ENCODE measurements around the gene EIF3L. TPM values are rescaled to one million over a fixed set of nuclear protein-coding genes. Genes with fewer than 3 reads are reported as not detected.

The EIF3L gene
- total RNA-seq, 2 experiments from 2014 or later: 656 to 664 TPM

DNA sequence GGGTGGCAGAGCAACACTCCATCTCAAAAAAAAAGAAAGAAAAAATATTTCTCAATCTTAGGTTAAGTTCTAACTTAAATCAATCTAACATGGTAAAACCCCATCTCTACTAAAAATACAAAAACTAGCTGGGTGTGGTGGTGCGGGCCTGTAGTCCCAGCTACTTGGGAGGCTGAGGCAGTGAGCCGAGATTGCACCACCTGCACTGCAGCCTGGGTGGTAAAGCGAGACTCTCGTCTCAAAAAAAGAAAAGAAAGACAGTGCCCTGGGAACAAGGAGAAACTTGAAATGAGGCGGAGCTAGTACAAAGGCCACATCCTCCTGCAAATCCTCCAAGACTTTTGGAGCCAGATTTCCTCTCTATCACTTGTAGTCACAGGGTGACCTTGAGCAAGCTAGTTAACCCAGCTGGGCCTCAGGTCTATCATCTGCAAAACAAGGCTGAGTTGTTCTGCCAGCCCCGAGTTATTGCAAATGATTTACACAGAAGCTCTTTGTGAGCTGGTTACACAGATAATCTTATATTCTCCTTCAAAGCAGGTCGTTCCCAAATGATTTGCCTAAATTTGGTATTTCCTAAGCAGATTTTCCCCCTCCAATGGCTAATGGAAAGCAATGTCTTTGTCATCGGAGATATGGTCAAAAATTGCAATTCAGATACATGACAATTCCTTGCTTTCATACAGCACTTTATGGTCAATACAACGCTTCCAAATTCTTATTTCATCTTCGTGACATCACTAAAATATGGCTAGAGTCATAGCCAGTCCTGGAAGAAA is 7.0 kb upstream of the EIF3L start:
- DNase-seq: no peak
- POLR2A ChIA-PET: interaction anchor here (0.8 kb wide), 1 partner anchor 37 kb away, joined by 3 read pairs; no protein-coding TSS in a partner anchor
- intact Hi-C loops (cut with micrococcal nuclease): loop anchor here (5.0 to 10.0 kb wide), 3 partner anchors 167 to 663 kb away; partner anchors contain the start of genes DDX17, GGA1 and LGALS1
- H3K27me3 Mint-ChIP-seq: no peaks in the 10 kb centered on the region
- H3K36me3 Mint-ChIP-seq: peaks cover 9% of the 10 kb centered on the region
- H3K27ac Mint-ChIP-seq: no peak overlapping the region
- H3K4me1 Mint-ChIP-seq (ENCODE audit: low read depth): peaks cover 19% of the 10 kb centered on the region
- H3K4me3 Mint-ChIP-seq: peak overlapping the region; percentile 64
- no peaks in the 10 kb centered on the region for H3K9me3 Mint-ChIP-seq
- CTCF ChIA-PET: interaction anchor here (0.8 to 3.2 kb wide), 3 partner anchors 20 to 25 kb away, joined by 3 to 25 read pairs (median 7); no protein-coding TSS in a partner anchor

DNA sequence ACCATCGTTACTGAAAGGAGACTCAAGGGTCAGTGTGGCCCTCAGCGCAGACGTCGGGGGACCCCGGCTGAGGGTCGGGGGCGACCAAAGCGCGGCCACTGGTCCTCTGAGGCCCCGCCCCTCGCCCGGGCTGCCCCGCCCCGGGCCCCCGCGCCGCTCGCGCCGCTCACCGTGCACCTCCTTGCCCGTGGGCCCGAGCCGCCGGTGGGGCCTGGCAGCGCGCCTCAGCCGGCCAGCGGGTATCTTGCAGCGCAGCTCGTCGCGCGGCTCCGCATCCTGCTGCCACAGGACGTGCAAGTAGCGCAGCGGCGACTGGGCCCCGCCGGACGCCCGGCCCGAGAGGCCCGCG is 5.5 kb upstream of the EIF3L start:
- intact Hi-C loops (cut with micrococcal nuclease): loop anchor here (2.0 to 10.0 kb wide), 4 partner anchors 37 to 661 kb away; partner anchors contain the start of genes DDX17, GCAT, GGA1 and LGALS1
- Mint-ChIP-seq H3K36me3 (peaks cover 13% of the 10 kb centered on the region), H3K27ac (peak overlapping the region; percentile 87), H3K4me3 (peak overlapping the region; percentile 84), H3K9me3 (no peaks in the 10 kb centered on the region), H3K27me3 (no peaks in the 10 kb centered on the region), H3K4me1 (ENCODE audit: low read depth) (peaks cover 26% of the 10 kb centered on the region)
- peak; percentile 60 for DNase-seq
- ChIA-PET CTCF (interaction anchor here (0.6 to 3.2 kb wide), 7 partner anchors 14 to 806 kb away, joined by 3 to 25 read pairs (median 4); partner anchors contain the start of gene GCAT), POLR2A (interaction anchor here (0.6 to 1.7 kb wide), 11 partner anchors 10 to 337 kb away, joined by 3 to 8 read pairs (median 4); partner anchors contain the start of genes C22orf23, GCAT and POLR2F)

DNA sequence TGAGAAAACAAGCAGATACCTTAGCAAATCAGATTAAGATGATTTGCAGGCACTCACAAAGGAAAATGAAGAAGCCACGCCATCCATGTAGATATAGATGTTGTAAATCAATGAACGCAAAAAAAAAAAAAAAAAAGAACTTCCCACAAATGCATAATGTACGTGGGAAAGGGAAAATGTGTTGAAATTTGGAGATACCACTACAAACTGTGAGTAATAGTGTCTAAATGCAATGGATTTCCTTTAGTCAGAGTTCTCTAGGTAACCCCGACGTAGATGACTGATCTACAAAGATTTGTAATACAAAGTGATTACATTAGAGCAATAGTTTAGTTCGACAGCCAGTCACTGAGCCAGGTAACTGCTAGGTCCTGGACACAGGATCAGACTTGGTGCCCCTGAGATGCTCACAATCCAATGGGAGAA is 4.3 kb upstream of the EIF3L start:
- H3K4me3 Mint-ChIP-seq: peak overlapping the region; percentile 74
- peak overlapping the region; percentile 69 for H3K27ac Mint-ChIP-seq
- H3K27me3 Mint-ChIP-seq: no peaks in the 10 kb centered on the region
- peaks cover 31% of the 10 kb centered on the region for H3K4me1 Mint-ChIP-seq (ENCODE audit: low read depth)
- ChIA-PET CTCF (interaction anchor here (0.7 to 2.8 kb wide), 3 partner anchors 13 to 159 kb away, joined by 3 to 19 read pairs (median 4); no protein-coding TSS in a partner anchor), POLR2A (interaction anchor here (0.6 to 1.7 kb wide), 5 partner anchors 19 to 1471 kb away, joined by 3 to 8 read pairs (median 6); partner anchors contain the start of genes C22orf23, GCAT and POLR2F)
- no peaks in the 10 kb centered on the region for H3K9me3 Mint-ChIP-seq
- intact Hi-C loops (cut with micrococcal nuclease): loop anchor here (2.0 to 10.0 kb wide), 4 partner anchors 38 to 660 kb away; partner anchors contain the start of genes DDX17, GCAT, GGA1 and LGALS1
- DNase-seq: no peak
- H3K36me3 Mint-ChIP-seq: peaks cover 21% of the 10 kb centered on the region

DNA sequence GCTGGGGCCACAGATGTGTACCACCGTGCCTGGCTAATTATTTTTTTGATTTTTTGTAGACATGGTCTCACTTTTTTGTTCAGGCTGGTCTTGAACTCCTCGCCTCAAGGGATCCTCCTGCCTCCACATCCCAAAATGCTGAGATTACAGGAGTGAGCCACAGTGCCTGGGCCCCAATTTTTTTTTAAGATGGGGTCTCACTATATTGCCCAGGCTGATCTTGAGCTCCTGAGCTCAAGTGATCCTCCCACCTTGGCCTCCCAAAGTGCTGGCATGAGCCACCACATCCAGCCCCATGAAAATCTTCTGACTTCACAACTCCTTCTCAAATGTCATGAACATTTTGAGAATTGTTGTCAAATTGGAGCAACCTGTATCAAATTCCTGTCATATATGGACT is 2.8 kb upstream of the EIF3L start:
- ChIA-PET CTCF (no interaction called here), POLR2A (no interaction called here)
- peaks cover 30% of the 10 kb centered on the region for H3K36me3 Mint-ChIP-seq
- no peak for DNase-seq
- H3K27ac Mint-ChIP-seq: no peak overlapping the region
- H3K27me3 Mint-ChIP-seq: no peaks in the 10 kb centered on the region
- H3K4me3 Mint-ChIP-seq: no peak overlapping the region
- H3K9me3 Mint-ChIP-seq: no peaks in the 10 kb centered on the region
- H3K4me1 Mint-ChIP-seq (ENCODE audit: low read depth): peaks cover 40% of the 10 kb centered on the region
- intact Hi-C loops (cut with micrococcal nuclease): loop anchor here (10.0 kb wide), 2 partner anchors 172 to 658 kb away; partner anchors contain the start of genes DDX17 and LGALS1

DNA sequence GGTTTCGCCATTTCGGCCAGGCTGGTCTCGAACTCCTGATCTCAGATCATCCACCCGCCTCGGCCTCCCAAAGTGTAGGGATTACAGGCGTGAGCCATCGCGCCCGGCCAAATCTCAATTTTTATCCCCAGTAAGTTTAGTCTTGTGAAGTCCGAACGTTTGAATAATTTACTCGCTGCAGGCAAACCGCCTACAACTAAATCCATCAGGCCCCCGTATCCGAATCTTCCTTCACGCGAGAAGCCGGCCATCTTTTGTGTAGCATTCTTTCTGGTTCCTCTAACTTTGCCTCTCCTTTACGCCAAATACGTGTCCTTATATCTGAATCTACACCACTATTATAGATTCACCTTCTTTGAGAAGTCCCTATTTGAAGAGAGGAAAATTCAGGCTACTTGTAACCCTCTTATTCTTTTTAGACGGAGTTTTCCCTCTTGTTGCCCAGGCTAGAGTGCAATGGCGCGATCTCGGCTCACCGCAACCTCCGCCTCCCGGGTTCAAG is 581 bp upstream of the EIF3L start:
- peak overlapping the region; percentile 93 for H3K27ac Mint-ChIP-seq
- no peaks in the 10 kb centered on the region for H3K27me3 Mint-ChIP-seq
- peak overlapping the region; percentile 91 for H3K4me3 Mint-ChIP-seq
- POLR2A ChIA-PET: interaction anchor here (0.6 to 1.5 kb wide), 2 partner anchors 15 to 57 kb away, joined by 3 to 4 read pairs; partner anchors contain the start of gene MICALL1
- DNase-seq: peak; percentile 44
- peaks cover 40% of the 10 kb centered on the region for H3K36me3 Mint-ChIP-seq
- H3K9me3 Mint-ChIP-seq: no peaks in the 10 kb centered on the region
- CTCF ChIA-PET: no interaction called here
- intact Hi-C loops (cut with micrococcal nuclease): loop anchor here (2.0 to 10.0 kb wide), 3 partner anchors 14 to 656 kb away; partner anchors contain the start of genes DDX17 and LGALS1
- peaks cover 41% of the 10 kb centered on the region for H3K4me1 Mint-ChIP-seq (ENCODE audit: low read depth)

DNA sequence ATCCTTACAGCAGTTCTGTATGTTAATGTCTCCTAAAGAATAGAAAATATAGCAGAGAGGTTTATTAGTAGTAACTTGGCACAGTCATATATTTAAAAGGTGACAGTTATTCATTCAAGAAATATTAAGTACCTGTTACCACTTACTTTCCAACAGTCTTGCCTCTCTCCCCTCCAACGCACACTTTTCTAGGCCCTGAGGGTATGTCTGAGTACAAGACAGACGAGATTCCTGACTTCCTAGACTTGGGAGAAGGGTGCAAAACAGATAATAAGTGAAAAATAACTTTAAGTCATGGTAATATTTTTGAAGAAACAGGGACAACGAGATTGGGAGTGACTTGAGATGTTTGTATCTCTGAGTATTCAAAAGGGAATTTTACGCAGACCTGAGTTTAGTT is 1.6 kb downstream of the EIF3L start:
- intact Hi-C loops (cut with micrococcal nuclease): no loop called here
- ChIA-PET POLR2A (no interaction called here), CTCF (interaction anchor here (1.4 to 5.5 kb wide), 3 partner anchors 12 to 32 kb away, joined by 10 to 45 read pairs (median 16); no protein-coding TSS in a partner anchor)
- Mint-ChIP-seq H3K4me3 (peak overlapping the region; percentile 91), H3K9me3 (no peaks in the 10 kb centered on the region), H3K4me1 (ENCODE audit: low read depth) (peaks cover 40% of the 10 kb centered on the region), H3K36me3 (peaks cover 55% of the 10 kb centered on the region), H3K27ac (no peak overlapping the region), H3K27me3 (no peaks in the 10 kb centered on the region)
- DNase-seq: no peak

DNA sequence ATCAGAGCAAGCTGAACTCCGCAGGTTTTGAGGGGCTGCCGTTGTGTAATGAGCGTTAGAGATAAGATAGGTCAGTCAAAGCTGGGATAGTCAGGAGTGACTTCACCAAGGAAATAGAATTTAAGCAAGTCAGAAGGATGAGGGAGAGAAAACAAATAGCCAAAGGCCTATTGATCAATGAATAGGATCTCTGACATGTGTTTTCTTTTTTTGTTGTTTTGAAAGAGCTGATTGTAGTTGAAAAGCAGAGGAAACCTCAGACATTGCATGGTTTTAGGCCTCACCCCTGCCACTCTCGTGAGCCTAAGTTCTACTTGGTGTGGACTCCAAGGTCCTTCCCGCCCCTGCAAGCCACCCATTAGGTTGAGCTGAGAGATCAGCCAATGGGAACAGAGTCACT is 3.2 kb downstream of the EIF3L start:
- Mint-ChIP-seq H3K4me3 (no peak overlapping the region), H3K27me3 (no peaks in the 10 kb centered on the region), H3K4me1 (ENCODE audit: low read depth) (peaks cover 40% of the 10 kb centered on the region), H3K36me3 (peaks cover 60% of the 10 kb centered on the region), H3K27ac (no peak overlapping the region), H3K9me3 (no peaks in the 10 kb centered on the region)
- DNase-seq: no peak
- intact Hi-C loops (cut with micrococcal nuclease): no loop called here
- ChIA-PET CTCF (interaction anchor here (5.5 kb wide), 1 partner anchor 11 kb away, joined by 45 read pairs; no protein-coding TSS in a partner anchor), POLR2A (no interaction called here)

DNA sequence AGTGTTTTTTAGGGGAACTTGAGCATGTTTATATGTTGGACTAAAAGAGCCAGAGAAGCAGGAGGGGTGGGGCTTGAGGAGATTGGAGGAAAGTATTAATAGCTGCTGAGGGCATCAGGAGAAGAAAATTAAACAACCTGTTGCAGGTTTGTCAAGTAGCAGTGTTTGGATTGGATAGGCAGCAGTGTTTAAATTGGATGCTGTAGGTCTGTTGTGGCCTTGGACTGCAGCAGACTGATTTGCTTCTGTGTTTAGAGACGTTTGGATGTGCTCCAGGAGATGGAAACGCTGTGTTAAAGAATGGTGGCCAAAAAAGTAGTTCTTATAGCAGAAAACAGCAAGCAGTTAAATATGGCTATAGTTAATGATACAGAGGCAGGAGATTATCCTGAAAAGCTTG is 5.7 kb downstream of the EIF3L start:
- Mint-ChIP-seq H3K36me3 (peaks cover 52% of the 10 kb centered on the region), H3K4me1 (ENCODE audit: low read depth) (peaks cover 27% of the 10 kb centered on the region), H3K27me3 (no peaks in the 10 kb centered on the region), H3K4me3 (no peak overlapping the region), H3K9me3 (no peaks in the 10 kb centered on the region), H3K27ac (no peak overlapping the region)
- intact Hi-C loops (cut with micrococcal nuclease): no loop called here
- ChIA-PET POLR2A (no interaction called here), CTCF (interaction anchor here (0.9 to 5.5 kb wide), 3 partner anchors 8 to 174 kb away, joined by 3 to 45 read pairs (median 11); no protein-coding TSS in a partner anchor)
- no peak for DNase-seq

DNA sequence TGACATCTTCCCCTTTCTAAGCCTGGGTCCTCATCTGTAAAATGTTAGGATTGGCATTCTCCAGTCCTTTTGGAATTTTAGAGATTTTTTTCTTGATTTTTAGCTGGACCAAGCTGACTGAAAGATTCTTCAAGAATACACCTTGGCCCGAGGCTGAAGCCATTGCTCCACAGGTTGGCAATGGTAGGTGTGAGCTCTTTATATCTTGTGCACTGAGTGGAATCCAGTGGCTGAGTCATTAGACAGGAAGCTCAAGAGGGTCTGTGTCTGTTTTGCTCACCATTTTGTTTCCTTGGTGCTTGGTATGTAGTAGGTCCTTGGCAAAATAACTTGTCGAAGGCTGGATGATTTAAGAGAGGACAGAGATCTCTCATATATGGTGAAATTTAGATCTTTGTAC is 6.2 kb downstream of the EIF3L start:
- no peak overlapping the region for H3K27ac Mint-ChIP-seq
- CTCF ChIA-PET: interaction anchor here (0.9 to 5.5 kb wide), 3 partner anchors 8 to 174 kb away, joined by 3 to 45 read pairs (median 11); no protein-coding TSS in a partner anchor
- H3K9me3 Mint-ChIP-seq: no peaks in the 10 kb centered on the region
- no peaks in the 10 kb centered on the region for H3K27me3 Mint-ChIP-seq
- peaks cover 26% of the 10 kb centered on the region for H3K4me1 Mint-ChIP-seq (ENCODE audit: low read depth)
- POLR2A ChIA-PET: no interaction called here
- peaks cover 51% of the 10 kb centered on the region for H3K36me3 Mint-ChIP-seq
- intact Hi-C loops (cut with micrococcal nuclease): no loop called here
- H3K4me3 Mint-ChIP-seq: no peak overlapping the region
- DNase-seq: no peak

DNA sequence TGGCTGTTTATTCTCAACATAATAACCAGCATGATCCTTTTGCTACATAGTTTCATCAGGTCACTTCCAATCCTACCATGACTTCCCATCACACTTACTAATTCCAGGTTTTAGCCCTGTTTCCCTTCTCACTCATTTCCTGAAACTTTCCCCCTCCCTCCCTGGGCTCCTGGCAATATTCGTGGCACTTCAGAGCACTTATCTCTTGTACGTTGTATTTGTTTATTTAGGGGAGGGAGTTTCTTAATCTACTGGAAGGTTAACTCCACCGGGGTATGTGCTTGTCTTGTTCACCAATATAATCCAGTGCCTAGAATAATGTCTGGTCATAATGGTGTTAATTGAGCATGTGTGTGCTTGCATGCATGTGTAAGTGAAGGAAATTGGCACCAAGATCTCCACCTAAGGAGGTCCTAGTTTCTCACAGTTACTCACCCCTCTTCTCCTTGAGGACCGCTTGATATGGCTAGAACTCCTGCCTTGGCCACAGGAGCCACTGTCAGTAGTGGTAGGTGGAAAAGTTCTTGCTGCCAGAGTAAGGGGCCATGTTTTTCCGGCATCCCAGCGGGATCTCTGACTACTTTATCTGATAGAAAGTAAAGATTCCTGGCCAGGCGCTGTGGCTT is 11.7 kb downstream of the EIF3L start:
- peaks cover 12% of the 10 kb centered on the region for H3K4me1 Mint-ChIP-seq (ENCODE audit: low read depth)
- H3K27me3 Mint-ChIP-seq: no peaks in the 10 kb centered on the region
- CTCF ChIA-PET: interaction anchor here (0.6 to 5.1 kb wide), 3 partner anchors 7 to 217 kb away, joined by 3 to 124 read pairs (median 45); no protein-coding TSS in a partner anchor
- peaks cover 57% of the 10 kb centered on the region for H3K36me3 Mint-ChIP-seq
- H3K9me3 Mint-ChIP-seq: no peaks in the 10 kb centered on the region
- no peak for DNase-seq
- intact Hi-C loops (cut with micrococcal nuclease): no loop called here
- no peak overlapping the region for H3K4me3 Mint-ChIP-seq
- H3K27ac Mint-ChIP-seq: no peak overlapping the region
- POLR2A ChIA-PET: interaction anchor here (1.0 kb wide), 1 partner anchor 11 kb away, joined by 4 read pairs; no protein-coding TSS in a partner anchor

DNA sequence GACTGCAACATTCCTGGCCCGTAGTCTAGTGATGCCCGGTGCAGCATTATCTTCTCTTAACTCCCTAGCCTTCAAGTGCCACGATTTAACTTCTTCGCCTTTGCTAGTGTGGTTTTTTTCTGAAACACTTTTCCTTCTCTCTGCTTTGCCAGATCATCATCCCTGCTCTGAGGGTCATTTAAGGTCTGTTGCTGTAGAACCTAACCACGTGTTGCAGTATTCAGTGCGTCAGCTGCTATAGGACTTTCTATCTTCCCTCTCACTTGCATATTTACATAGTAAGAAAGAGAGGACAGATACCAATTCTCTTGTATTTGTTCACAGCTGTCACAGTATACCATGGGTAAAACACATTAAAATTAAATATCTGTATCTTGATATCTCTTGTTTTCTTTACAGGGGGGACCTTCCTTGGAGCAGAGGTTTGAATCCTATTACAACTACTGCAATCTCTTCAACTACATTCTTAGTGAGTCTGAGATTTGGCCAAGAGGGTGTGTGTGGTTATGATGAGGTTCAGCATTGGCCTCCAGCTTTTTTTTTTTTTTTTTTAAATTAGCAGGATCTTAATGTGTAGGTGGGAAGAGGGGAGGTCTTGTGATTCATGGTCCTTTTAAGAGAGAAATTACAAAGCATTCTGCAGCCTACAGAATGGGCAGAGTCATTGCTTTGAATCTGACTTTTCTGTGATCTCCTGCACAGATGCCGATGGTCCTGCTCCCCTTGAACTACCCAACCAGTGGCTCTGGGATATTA is 13.5 kb downstream of the EIF3L start:
- no peaks in the 10 kb centered on the region for H3K9me3 Mint-ChIP-seq
- POLR2A ChIA-PET: interaction anchor here (0.6 to 1.4 kb wide), 3 partner anchors 9 to 45 kb away, joined by 3 to 5 read pairs (median 5); partner anchors contain the start of gene GALR3
- H3K36me3 Mint-ChIP-seq: peaks cover 55% of the 10 kb centered on the region
- no peak for DNase-seq
- no peak overlapping the region for H3K27ac Mint-ChIP-seq
- peaks cover 12% of the 10 kb centered on the region for H3K4me1 Mint-ChIP-seq (ENCODE audit: low read depth)
- intact Hi-C loops (cut with micrococcal nuclease): loop anchor here (1.0 to 2.0 kb wide), 2 partner anchors 14 to 45 kb away; partner anchors contain the start of gene EIF3L
- H3K4me3 Mint-ChIP-seq: no peak overlapping the region
- H3K27me3 Mint-ChIP-seq: no peaks in the 10 kb centered on the region
- CTCF ChIA-PET: interaction anchor here (0.6 to 5.1 kb wide), 37 partner anchors 9 to 818 kb away, joined by 3 to 124 read pairs (median 6); partner anchors contain the start of genes ANKRD54, C22orf23, GALR3 and GCAT

Data from activated CD4-positive, alpha-beta memory T cell treated with anti-CD3 and anti-CD28 coated beads for 36 hours (primary cell).